Measurements from ENCODE around the gene HK2. TPM values are rescaled to one million over a fixed set of nuclear protein-coding genes. Genes with fewer than 3 reads are reported as not detected.
"Not testable (repeated sequence)": the region's sequence is repeated elsewhere in the genome, so short reads cannot be mapped to it uniquely, and the experiment has no call there.

HK2 gene
- polyA plus RNA-seq, 2 of the 4 experiments (the other 2 are of a cell fraction), result 0.37 to 1.2 TPM

DNA sequence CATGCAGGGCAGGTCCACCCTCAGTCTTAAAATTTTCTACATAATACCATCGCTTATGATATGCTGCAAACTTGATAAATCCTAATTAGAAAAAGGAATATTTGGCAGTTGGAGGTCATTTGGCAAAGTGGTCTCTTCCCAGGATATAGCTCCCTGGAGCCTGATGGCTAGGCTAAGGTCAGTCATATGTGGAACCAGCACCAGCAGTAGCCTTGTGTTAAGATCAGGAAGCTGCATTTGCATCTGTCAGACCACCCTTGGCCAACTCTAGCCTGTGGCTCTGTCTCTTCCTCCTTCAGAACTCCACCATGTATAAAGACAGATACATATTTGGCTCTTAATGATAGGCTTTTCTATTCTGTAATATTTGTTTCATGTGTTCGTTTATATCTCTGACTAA lies 5.4 kb upstream of the HK2 start (continued):
- no peak for TF ChIP-seq PHF8 (IDR thresholded peaks at IDR 0.05; ENCODE audit: borderline replicate concordance, low read depth)
- no peak for TF ChIP-seq MAX (IDR thresholded peaks at IDR 0.05)
- no peak for TF ChIP-seq NR3C1 (IDR thresholded peaks at IDR 0.05)
- TF ChIP-seq USF2 (IDR thresholded peaks at IDR 0.05), result no peak
- TF ChIP-seq ELK1 (IDR thresholded peaks at IDR 0.05; ENCODE audit: low read depth, low read length), result no peak
- no peak for TF ChIP-seq CHD4 (IDR thresholded peaks at IDR 0.05; ENCODE audit: borderline replicate concordance)
- no peak for TF ChIP-seq BCL3 (IDR thresholded peaks at IDR 0.05)
- no peak for TF ChIP-seq HDAC2 (IDR thresholded peaks at IDR 0.05)

GRCh38 chr2:74831693-74832530 lies 2.0 kb upstream of the HK2 start:
- H3K9me3 ChIP-seq, result no peaks in the 10 kb centered on the region
- 51% methylated on average over 7 of the region's 7 CpGs for WGBS (ENCODE audit: missing lambda C conversion rate)
- no peak overlapping the region for H3K27ac ChIP-seq
- H3K4me1 ChIP-seq, result peaks cover 7% of the 10 kb centered on the region; the same call in 1 of the 3 replicates
- ChIA-PET POLR2A (no interaction called here), CTCF (interaction anchor here (1.3 to 2.2 kb wide), 2 partner anchors 116 to 143 kb away, joined by 3 to 6 read pairs; no protein-coding TSS in a partner anchor)
- ATAC-seq, result no peak
- H3K4me2 ChIP-seq, result no peak overlapping the region
- peak; percentile 26 for DNase-seq (ENCODE audit: low read depth in 1 of 2, low spot score in 1 of 2)
- TF ChIP-seq MAFK (IDR thresholded peaks at IDR 0.05; ENCODE audit: partially characterized antibody) (peak; percentile 64), FOSL2 (IDR thresholded peaks at IDR 0.05) (0 out of 2 replicates have a peak, but pooled peaks have one; percentile 31), FOSL2 (CRISPR knock-in tag; IDR thresholded peaks at IDR 0.05) (peak; percentile 66), PBX3 (IDR thresholded peaks at IDR 0.05) (no peak), EHF (CRISPR knock-in tag; IDR thresholded peaks at IDR 0.05) (no peak)
- FAIRE-seq, result no peak
- no peak overlapping the region for H3K4me3 ChIP-seq

DNA sequence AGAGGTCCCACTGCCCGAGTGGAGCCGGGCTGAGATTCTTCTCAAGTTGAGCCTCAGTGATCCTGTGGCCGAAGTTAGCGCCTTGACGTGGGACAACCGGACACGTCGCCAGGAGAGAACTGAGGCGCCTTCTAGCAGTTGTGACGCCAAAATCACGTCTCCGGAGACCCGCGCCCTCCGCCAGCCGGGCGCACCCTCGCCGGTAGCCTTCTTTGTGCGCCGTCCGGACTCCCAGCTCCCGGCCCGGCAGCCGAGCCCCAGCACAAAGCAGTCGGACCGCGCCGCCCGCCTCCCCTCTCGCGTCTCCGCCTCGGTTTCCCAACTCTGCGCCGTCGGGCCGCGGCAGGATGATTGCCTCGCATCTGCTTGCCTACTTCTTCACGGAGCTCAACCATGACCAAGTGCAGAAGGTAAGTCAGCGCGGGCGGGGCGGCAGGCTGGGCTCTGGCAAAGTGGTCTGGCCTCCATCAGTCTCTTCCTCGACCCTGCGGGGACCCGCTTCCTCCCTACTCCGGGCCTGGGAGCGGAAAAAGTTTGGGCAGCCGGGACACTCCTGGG lies 386 bp downstream of the HK2 start:
- ChIA-PET POLR2A (interaction anchor here (0.6 kb wide), 1 partner anchor 118 kb away, joined by 4 read pairs; no protein-coding TSS in a partner anchor), CTCF (interaction anchor here (0.9 to 5.1 kb wide), 6 partner anchors 8 to 122 kb away, joined by 3 to 69 read pairs (median 4); no protein-coding TSS in a partner anchor)
- FAIRE-seq, H3K9me3 ChIP-seq, H3K4me1 ChIP-seq: not testable (repeated sequence)
- Histone ChIP-seq H3K27ac (peak overlapping the region; percentile 15 to 79; a peak in 5 of 6 replicates), H3K4me3 (peak overlapping the region; percentile 47), H3K4me2 (peak overlapping the region; percentile 88)
- DNase-seq (ENCODE audit: low read depth in 1 of 2, low spot score in 1 of 2), result peak in 1 of 2 experiments; percentile 31
- TF ChIP-seq, protein P1, sequence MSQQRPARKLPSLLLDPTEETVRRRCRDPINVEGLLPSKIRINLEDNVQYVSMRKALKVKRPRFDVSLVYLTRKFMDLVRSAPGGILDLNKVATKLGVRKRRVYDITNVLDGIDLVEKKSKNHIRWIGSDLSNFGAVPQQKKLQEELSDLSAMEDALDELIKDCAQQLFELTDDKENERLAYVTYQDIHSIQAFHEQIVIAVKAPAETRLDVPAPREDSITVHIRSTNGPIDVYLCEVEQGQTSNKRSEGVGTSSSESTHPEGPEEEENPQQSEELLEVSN (IDR thresholded peaks at IDR 0.05; ENCODE audit: borderline replicate concordance, low read depth), result peak; percentile 33; the same call in 1 of the 2 replicates
- peak; percentile 55; the same call in 1 of the 2 replicates for TF ChIP-seq HDAC2 (IDR thresholded peaks at IDR 0.05)
- 5% methylated on average over 45 of the region's 51 CpGs for WGBS (ENCODE audit: missing lambda C conversion rate)
- ATAC-seq, result peak; percentile 11 to 51

Data from A549 (cell line).